ENCODE data around the gene SGCA. TPM values are rescaled to one million over a fixed set of nuclear protein-coding genes. Genes with fewer than 3 reads are reported as not detected.

SGCA gene
- total RNA-seq, 1 donor from 2014 or later, result not detected

DNA sequence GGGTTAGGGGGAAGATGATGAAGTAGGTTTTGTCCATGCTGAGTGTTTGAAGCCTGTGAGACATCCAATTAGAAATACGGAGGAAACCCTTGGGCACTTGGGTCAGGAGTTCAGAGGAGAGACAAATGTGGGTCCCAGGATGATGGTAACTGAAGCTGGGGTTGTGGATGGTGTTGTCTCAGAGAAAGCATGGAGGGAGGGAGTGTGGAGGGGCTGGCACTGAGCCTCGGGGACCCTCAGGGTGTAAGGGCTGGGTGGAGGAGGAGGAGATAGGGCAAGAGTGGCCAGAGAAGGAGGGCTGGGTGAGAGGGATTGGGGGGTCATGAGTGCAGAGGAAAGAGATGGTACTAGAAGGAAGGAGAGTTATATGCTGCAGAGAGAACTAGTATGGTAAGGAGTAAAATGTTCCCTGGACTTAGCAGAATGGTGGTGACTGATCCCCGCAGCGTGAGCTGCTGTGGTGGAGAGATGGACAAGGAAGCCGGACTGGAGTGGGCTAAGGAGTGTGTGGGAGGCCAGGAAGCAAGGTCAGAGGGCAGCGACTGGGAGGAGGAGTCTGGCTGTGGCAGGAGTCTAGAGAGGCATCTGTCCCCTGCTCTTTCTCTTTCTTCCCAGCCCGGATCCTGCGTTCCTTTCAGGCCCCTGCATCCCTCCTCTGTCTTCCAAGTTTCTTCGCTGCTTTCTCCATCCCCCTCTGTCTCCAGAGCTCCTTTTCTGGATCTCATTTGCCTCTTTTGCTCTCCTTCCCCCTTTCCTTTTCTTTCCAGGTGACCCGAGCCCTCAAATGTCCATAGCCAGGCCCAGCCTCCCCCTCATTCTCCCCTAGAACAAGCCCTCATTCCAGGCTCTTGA is 39.5 kb downstream of the SGCA start:
- no peaks in the 10 kb centered on the region for H3K36me3 ChIP-seq
- Mint-ChIP-seq H3K4me1 (peaks cover 69% of the 10 kb centered on the region), H3K27ac (peak overlapping the region; percentile 81), H3K27me3 (ENCODE audit: insufficient read depth, low read depth) (peaks cover 16% of the 10 kb centered on the region), H3K9me3 (no peaks in the 10 kb centered on the region), H3K36me3 (no peaks in the 10 kb centered on the region), H3K4me3 (peak overlapping the region; percentile 51)
- peak overlapping the region; percentile 15 for H3K4me2 ChIP-seq
- H3K9me3 ChIP-seq (ENCODE audit: low read depth), result no peaks in the 10 kb centered on the region
- no peaks in the 10 kb centered on the region for H4K20me1 ChIP-seq (ENCODE audit: low read depth)
- H3F3A ChIP-seq (ENCODE audit: low read depth), result peaks cover 19% of the 10 kb centered on the region
- DNase-seq (ENCODE audit: low spot score), result no peak
- peaks cover 33% of the 10 kb centered on the region for H3K4me1 ChIP-seq
- TF ChIP-seq EZH2phosphoT487 (IDR thresholded peaks at IDR 0.05), result no peak
- TF ChIP-seq, protein P1, sequence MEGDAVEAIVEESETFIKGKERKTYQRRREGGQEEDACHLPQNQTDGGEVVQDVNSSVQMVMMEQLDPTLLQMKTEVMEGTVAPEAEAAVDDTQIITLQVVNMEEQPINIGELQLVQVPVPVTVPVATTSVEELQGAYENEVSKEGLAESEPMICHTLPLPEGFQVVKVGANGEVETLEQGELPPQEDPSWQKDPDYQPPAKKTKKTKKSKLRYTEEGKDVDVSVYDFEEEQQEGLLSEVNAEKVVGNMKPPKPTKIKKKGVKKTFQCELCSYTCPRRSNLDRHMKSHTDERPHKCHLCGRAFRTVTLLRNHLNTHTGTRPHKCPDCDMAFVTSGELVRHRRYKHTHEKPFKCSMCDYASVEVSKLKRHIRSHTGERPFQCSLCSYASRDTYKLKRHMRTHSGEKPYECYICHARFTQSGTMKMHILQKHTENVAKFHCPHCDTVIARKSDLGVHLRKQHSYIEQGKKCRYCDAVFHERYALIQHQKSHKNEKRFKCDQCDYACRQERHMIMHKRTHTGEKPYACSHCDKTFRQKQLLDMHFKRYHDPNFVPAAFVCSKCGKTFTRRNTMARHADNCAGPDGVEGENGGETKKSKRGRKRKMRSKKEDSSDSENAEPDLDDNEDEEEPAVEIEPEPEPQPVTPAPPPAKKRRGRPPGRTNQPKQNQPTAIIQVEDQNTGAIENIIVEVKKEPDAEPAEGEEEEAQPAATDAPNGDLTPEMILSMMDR (IDR thresholded peaks at IDR 0.05), result no peak
- TF ChIP-seq EZH2 (IDR thresholded peaks at IDR 0.05), result no peak
- H3K27ac ChIP-seq, result no peak overlapping the region
- no peak overlapping the region for H3K4me3 ChIP-seq
- H3K27me3 ChIP-seq, result peaks cover 38% of the 10 kb centered on the region
- no peak overlapping the region for H3K9ac ChIP-seq
- H2AFZ ChIP-seq (replicated peaks), result no peak overlapping the region
- H3K79me2 ChIP-seq (ENCODE audit: low read depth), result no peaks in the 10 kb centered on the region

DNA sequence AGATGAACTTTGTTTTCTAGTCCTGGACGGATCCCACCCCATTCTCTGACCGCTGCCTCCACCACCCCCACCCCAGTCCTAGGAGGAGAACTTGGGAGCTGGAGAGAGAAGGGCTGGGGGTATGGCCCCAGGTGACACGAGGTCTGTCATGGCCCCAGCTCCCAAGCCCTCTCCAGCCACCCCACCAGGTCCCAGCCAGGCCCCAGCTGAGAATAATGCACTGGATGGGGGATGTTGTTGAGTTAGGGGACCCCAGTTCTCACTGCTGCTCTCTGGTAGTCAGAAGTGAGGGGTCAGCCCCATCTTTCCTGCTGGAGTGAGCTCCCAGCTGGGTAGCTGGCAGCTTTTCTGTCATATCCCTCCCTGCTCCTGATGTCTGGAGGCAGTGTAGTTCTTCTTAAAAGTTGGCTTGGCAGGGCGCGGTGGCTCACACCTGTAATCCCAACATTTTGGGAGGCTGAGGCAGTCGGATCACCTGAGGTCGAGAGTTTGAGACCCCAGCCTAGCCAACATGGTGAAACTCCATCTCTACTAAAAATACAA is 40.2 kb downstream of the SGCA start:
- Histone ChIP-seq H3K79me2 (ENCODE audit: low read depth) (no peaks in the 10 kb centered on the region), H3K4me2 (peak overlapping the region; percentile 15), H3K4me3 (no peak overlapping the region), H3K27me3 (peaks cover 41% of the 10 kb centered on the region), H3K4me1 (peaks cover 40% of the 10 kb centered on the region), H3K9ac (no peak overlapping the region), H3K36me3 (no peaks in the 10 kb centered on the region), H3K9me3 (ENCODE audit: low read depth) (no peaks in the 10 kb centered on the region), H3F3A (ENCODE audit: low read depth) (peaks cover 18% of the 10 kb centered on the region), H4K20me1 (ENCODE audit: low read depth) (no peaks in the 10 kb centered on the region), H2AFZ (replicated peaks) (no peak overlapping the region), H3K27ac (no peak overlapping the region)
- no peak for DNase-seq (ENCODE audit: low spot score)
- H3K27ac Mint-ChIP-seq, result no peak overlapping the region
- no peaks in the 10 kb centered on the region for H3K36me3 Mint-ChIP-seq
- H3K4me3 Mint-ChIP-seq, result peak overlapping the region; percentile 51
- no peaks in the 10 kb centered on the region for H3K9me3 Mint-ChIP-seq
- H3K27me3 Mint-ChIP-seq (ENCODE audit: insufficient read depth, low read depth), result peaks cover 13% of the 10 kb centered on the region
- H3K4me1 Mint-ChIP-seq, result peaks cover 69% of the 10 kb centered on the region
- TF ChIP-seq, protein P1 (IDR thresholded peaks at IDR 0.05), result no peak
- TF ChIP-seq EZH2 (IDR thresholded peaks at IDR 0.05) (no peak), EZH2phosphoT487 (IDR thresholded peaks at IDR 0.05) (no peak)

DNA sequence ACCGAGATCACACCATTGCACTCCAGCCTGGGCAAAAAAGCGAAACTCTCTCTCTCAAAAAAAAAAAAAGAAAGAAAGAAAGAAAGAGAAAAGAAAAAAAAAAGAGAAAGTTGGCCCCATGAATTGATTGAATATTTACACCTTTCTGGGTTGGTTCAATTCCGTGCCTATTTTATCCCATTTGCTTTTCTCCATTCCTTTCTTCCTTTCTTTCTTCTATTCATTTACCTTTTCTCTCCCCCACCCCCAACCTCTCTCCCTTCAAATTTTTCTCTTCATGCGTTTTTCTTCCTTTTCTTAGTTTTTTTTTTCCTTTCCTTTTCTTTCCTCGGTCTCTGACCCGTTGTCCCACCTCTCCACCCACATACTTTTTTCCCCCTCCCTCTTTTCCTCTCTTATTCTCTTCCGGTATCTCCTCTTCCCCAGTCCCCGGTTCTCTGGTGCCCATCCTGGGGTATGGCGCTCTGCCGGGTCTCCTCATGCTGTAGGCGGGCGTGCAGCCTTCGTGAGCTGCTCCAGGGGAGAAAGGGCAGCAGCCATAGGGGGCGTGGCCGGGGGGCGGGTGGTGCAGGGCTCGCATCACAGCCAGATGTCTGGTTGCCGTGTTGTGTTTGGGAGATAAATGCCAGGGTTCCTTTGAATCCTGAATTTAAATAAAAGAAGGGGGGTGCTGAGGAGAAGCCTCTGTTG is 40.9 kb downstream of the SGCA start:
- Mint-ChIP-seq H3K36me3 (no peaks in the 10 kb centered on the region), H3K27me3 (ENCODE audit: insufficient read depth, low read depth) (peaks cover 7% of the 10 kb centered on the region), H3K4me3 (peak overlapping the region; percentile 51), H3K27ac (no peak overlapping the region), H3K9me3 (no peaks in the 10 kb centered on the region), H3K4me1 (peaks cover 72% of the 10 kb centered on the region)
- Histone ChIP-seq H3K27ac (no peak overlapping the region), H3K79me2 (ENCODE audit: low read depth) (no peaks in the 10 kb centered on the region), H3K4me2 (peak overlapping the region; percentile 73), H3K4me1 (peaks cover 42% of the 10 kb centered on the region), H3K27me3 (peaks cover 35% of the 10 kb centered on the region), H3F3A (ENCODE audit: low read depth) (peaks cover 21% of the 10 kb centered on the region), H3K36me3 (no peaks in the 10 kb centered on the region), H2AFZ (replicated peaks) (peak overlapping the region; percentile 88), H4K20me1 (ENCODE audit: low read depth) (no peaks in the 10 kb centered on the region), H3K4me3 (peak overlapping the region; percentile 22), H3K9me3 (ENCODE audit: low read depth) (no peaks in the 10 kb centered on the region), H3K9ac (no peak overlapping the region)
- TF ChIP-seq EZH2 (IDR thresholded peaks at IDR 0.05) (peak; percentile 39), EZH2phosphoT487 (IDR thresholded peaks at IDR 0.05) (no peak)
- TF ChIP-seq, protein P1 (IDR thresholded peaks at IDR 0.05), result no peak
- peak; percentile 85 for DNase-seq (ENCODE audit: low spot score)
